Measurements from ENCODE around the gene AKAIN1.

GRCh38 chr18:5198311-5198710 lies 1.3 kb upstream of the AKAIN1 start:
- TF ChIP-seq, protein P1, sequence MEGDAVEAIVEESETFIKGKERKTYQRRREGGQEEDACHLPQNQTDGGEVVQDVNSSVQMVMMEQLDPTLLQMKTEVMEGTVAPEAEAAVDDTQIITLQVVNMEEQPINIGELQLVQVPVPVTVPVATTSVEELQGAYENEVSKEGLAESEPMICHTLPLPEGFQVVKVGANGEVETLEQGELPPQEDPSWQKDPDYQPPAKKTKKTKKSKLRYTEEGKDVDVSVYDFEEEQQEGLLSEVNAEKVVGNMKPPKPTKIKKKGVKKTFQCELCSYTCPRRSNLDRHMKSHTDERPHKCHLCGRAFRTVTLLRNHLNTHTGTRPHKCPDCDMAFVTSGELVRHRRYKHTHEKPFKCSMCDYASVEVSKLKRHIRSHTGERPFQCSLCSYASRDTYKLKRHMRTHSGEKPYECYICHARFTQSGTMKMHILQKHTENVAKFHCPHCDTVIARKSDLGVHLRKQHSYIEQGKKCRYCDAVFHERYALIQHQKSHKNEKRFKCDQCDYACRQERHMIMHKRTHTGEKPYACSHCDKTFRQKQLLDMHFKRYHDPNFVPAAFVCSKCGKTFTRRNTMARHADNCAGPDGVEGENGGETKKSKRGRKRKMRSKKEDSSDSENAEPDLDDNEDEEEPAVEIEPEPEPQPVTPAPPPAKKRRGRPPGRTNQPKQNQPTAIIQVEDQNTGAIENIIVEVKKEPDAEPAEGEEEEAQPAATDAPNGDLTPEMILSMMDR (IDR thresholded peaks at IDR 0.05; ENCODE audit: control extremely low read depth in 1 of 3, insufficient read depth in 1 of 3, low read depth in 1 of 3, low read length in 3 of 3), result no peak
- TF ChIP-seq POLR2AphosphoS5 (IDR thresholded peaks at IDR 0.05; ENCODE audit: low read depth, low read length) (no peak), JUND (IDR thresholded peaks at IDR 0.05; ENCODE audit: low read length) (no peak), EZH2 (IDR thresholded peaks at IDR 0.05; ENCODE audit: low read depth, low read length, severe bottlenecking) (no peak), BCL11A (IDR thresholded peaks at IDR 0.05; ENCODE audit: low read depth in 2 of 2, low read length in 2 of 2) (no peak), GTF2F1 (IDR thresholded peaks at IDR 0.05; ENCODE audit: borderline replicate concordance, low read depth, low read length) (no peak), CHD2 (IDR thresholded peaks at IDR 0.05; ENCODE audit: low read length) (no peak), SP1 (IDR thresholded peaks at IDR 0.05; ENCODE audit: low read depth, low read length) (no peak), MAFK (IDR thresholded peaks at IDR 0.05; ENCODE audit: low read depth, low read length) (no peak)
- TF ChIP-seq, protein P2, sequence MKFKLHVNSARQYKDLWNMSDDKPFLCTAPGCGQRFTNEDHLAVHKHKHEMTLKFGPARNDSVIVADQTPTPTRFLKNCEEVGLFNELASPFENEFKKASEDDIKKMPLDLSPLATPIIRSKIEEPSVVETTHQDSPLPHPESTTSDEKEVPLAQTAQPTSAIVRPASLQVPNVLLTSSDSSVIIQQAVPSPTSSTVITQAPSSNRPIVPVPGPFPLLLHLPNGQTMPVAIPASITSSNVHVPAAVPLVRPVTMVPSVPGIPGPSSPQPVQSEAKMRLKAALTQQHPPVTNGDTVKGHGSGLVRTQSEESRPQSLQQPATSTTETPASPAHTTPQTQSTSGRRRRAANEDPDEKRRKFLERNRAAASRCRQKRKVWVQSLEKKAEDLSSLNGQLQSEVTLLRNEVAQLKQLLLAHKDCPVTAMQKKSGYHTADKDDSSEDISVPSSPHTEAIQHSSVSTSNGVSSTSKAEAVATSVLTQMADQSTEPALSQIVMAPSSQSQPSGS (IDR thresholded peaks at IDR 0.05; ENCODE audit: low read length), result no peak
